ENCODE data around the gene PPP1R14D. TPM values are rescaled to one million over a fixed set of nuclear protein-coding genes. Genes with fewer than 3 reads are reported as not detected.
A peak's percentile ranks its signal among the peaks of the same experiment; 100 is the strongest.

The PPP1R14D gene
- total RNA-seq, 4 donors from 2014 or later: not detected

DNA sequence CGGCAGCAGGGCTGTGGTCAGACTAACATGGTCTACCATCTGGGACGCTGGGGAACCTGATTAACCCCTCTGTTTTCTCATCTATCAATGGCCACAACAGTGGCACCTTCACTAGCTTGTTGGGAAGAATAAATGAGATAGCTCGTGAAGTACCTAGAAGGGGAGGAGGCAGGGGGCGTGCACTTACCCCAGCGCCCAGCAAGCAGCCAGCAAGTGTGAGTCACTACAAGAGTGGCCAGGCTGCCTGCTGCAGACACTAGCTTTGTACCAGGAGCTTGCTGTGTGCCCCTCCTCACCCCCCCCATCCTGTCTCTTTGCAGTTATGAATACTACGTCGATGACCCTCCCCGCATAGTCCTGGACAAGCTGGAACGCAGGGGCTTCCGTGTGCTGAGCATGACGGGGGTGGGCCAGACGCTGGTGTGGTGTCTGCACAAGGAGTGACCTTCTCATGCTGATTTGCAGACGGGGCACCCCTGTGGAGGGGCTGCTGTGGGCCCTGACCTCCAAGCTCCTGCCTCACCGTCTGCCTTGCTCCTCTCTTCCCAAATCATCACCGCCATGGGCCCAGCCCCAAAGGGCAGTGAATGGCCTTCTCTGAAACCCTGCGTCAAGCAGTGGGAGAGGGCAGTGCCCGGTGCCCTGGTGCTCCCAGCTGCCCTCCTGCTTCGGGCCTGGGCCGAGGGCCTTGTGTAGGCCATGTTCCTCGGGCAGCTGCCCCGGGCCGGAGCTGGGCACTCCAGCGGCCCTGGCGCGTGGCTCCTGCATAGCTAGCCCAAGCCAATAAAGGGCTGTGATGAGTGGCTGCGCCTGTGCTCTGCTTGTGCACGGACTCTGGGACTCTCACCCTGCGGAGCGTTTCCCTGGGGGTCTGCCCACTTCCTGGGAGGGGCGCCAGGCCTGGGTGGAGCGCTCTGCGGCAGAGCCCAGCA is 61.3 kb downstream of the PPP1R14D start:
- H3K9me3 ChIP-seq: no peaks in the 10 kb centered on the region
- WGBS: 87% methylated on average over 15 of the region's 32 CpGs
- no peak overlapping the region for H3K27ac ChIP-seq (replicated peaks in 1 of 4)
- no peak overlapping the region for H3K4me3 ChIP-seq
- H3K27me3 ChIP-seq: no peaks in the 10 kb centered on the region
- no peak for DNase-seq (ENCODE audit: extremely low spot score)
- H3K4me1 ChIP-seq: peaks cover 16 to 65% (median 60%) of the 10 kb centered on the region in 4 donors
- TF ChIP-seq EP300 (IDR thresholded peaks at IDR 0.05) (no peak), POLR2A (IDR thresholded peaks at IDR 0.05; ENCODE audit: low read depth) (no peak), CTCF (IDR thresholded peaks at IDR 0.05) (no peak), POLR2AphosphoS5 (IDR thresholded peaks at IDR 0.05) (no peak)
- intact Hi-C loops (cut with DNase I): no loop called here
- peaks cover 9 to 51% (median 46%) of the 10 kb centered on the region in 4 donors for H3K36me3 ChIP-seq

DNA sequence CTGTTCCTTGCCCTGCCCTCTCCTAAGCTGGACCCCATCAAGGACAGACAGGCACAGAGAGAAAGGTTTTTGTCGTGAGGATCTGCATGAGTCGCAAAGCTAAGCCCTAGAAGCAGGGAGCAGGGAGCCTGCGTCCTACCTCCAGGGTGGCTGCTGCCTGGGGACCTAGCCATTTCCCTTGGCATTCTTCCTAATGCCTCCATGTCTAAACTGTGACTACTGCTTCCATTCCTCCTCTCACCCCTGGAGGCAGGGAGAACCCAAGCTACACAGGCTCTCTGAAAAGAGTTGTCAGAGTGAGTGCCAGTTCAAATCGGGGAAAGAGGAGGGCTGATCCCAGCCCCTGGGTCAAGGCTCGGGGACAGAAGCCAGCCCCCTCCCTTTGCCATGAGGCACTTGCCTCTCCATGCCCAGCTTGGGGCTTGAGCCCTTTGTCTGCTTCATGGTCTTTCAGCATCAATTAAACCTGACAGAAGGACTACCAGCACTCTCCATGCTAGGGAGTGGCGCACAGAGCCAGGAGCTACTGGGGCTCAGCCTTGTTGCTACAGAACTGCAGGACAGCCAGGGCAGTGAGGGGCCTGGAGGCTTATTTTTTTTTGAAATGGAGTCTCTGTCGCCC is 62.2 kb downstream of the PPP1R14D start:
- no peak for TF ChIP-seq POLR2A (IDR thresholded peaks at IDR 0.05; ENCODE audit: low read depth)
- no peak for TF ChIP-seq POLR2AphosphoS5 (IDR thresholded peaks at IDR 0.05)
- no peak for TF ChIP-seq CTCF (IDR thresholded peaks at IDR 0.05)
- TF ChIP-seq EP300 (IDR thresholded peaks at IDR 0.05): no peak
- 68% methylated on average over 7 of the region's 7 CpGs for WGBS
- H3K4me1 ChIP-seq: peaks cover 16 to 65% (median 60%) of the 10 kb centered on the region in 4 donors
- no peaks in the 10 kb centered on the region for H3K9me3 ChIP-seq
- intact Hi-C loops (cut with DNase I): no loop called here
- no peak overlapping the region for H3K4me3 ChIP-seq
- H3K27me3 ChIP-seq: no peaks in the 10 kb centered on the region
- peak overlapping the region in 3 of 4 donors; percentile 31 to 84 (median 66) for H3K27ac ChIP-seq (replicated peaks in 1 of 4)
- DNase-seq (ENCODE audit: extremely low spot score): no peak
- peaks cover 6 to 42% (median 37%) of the 10 kb centered on the region in 4 donors for H3K36me3 ChIP-seq

Small RNA genes lying within 50 kb of the gene (small RNA-seq; reads per million reads assigned to genes)
- gene AC025166.1: 0 reads per million in 3 donors

Other genes with a start within 250 kb of the PPP1R14D start
- under 1 TPM in 3 of 4 donors, not detected in 1; 0.06 to 0.63 (median 0.17) TPM for gene KNL1, start 234.5 kb downstream of the PPP1R14D start, total RNA-seq
- gene RAD51, start 133.5 kb downstream of the PPP1R14D start, total RNA-seq: under 1 TPM in 3 of 4 donors, not detected in 1; 0.50 to 0.92 (median 0.71) TPM
- gene RMDN3, start 73.5 kb downstream of the PPP1R14D start, total RNA-seq: 10 to 100 TPM; 29.5 to 34.9 (median 31.5) TPM
- 10 to 100 TPM in 3 of 4 donors, 1 to 10 TPM in 1; 6.6 to 13.9 (median 11.8) TPM for gene GCHFR, start 64.6 kb downstream of the PPP1R14D start, total RNA-seq
- gene C15orf62, start 58.7 kb downstream of the PPP1R14D start, total RNA-seq: 1 to 10 TPM in 1 of 4 donors, under 1 TPM in 2, not detected in 1; under 0.01 to 1.1 (median 0.57) TPM
- 10 to 100 TPM; 14.4 to 36.8 (median 18.8) TPM for gene ZFYVE19, start 21.6 kb downstream of the PPP1R14D start, total RNA-seq
- 10 to 100 TPM in 3 of 4 donors, 1 to 10 TPM in 1; 10.0 to 23.8 (median 13.9) TPM for gene DNAJC17, start 21.2 kb downstream of the PPP1R14D start, total RNA-seq
- 1 to 10 TPM in 3 of 4 donors, under 1 TPM in 1; 0.99 to 2.8 (median 1.8) TPM for gene SPINT1, start 15.3 kb upstream of the PPP1R14D start, total RNA-seq
- gene RHOV, start 45.5 kb upstream of the PPP1R14D start, total RNA-seq: not detected
- 10 to 100 TPM; 28.7 to 36.6 (median 32.2) TPM for gene VPS18, start 65.7 kb upstream of the PPP1R14D start, total RNA-seq
- 10 to 100 TPM in 1 of 4 donors, 1 to 10 TPM in 3; 1.7 to 12.6 (median 7.5) TPM for gene DLL4, start 100.6 kb upstream of the PPP1R14D start, total RNA-seq
- gene CHAC1, start 124.8 kb upstream of the PPP1R14D start, total RNA-seq: 1 to 10 TPM in 3 of 4 donors, under 1 TPM in 1; 0.66 to 3.6 (median 1.3) TPM